ENCODE results near the gene LRIG1. TPM values are rescaled to one million over a fixed set of nuclear protein-coding genes. Genes with fewer than 3 reads are reported as not detected.

Gene LRIG1
- total and polyA plus RNA-seq, 2 of the 8 experiments (the other 6 are each of a cell fraction or from before 2014, with no cell fraction given) = 78.1 to 88.7 TPM

DNA sequence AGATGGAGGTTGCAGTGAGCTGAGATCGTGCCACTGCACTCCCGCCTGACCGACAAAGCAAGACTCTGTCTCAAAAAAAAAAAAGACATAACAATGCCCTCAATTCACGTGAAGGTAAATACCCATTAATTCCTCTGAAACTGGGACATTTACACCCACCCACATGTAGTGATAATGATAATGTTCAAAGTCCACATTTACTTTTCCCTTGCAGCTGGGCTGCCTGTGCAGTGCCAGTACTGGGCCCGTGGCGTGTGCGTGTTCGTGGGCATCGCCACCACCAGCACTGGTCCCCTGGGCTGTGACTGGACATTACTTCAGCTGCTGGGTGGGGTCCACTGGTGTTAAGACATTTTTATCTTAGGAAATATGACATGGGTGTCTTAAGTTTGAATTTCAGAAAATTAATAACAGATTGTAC lies 156.4 kb downstream of the LRIG1 start:
- no peak overlapping the region for H2BK20ac ChIP-seq (ENCODE audit: low read length)
- H4K20me1 ChIP-seq (replicated peaks in 1 of 2; ENCODE audit: control insufficient read depth in 1 of 2, insufficient read depth in 2 of 2, low read length in 2 of 2) = no peaks in the 10 kb centered on the region
- no peak overlapping the region for H3K56ac ChIP-seq (replicated peaks; ENCODE audit: insufficient read length, low read depth, low read length)
- H3K4ac ChIP-seq (replicated peaks; ENCODE audit: insufficient read length, low read depth, low read length) = no peak overlapping the region
- no peak overlapping the region for H4K5ac ChIP-seq (ENCODE audit: insufficient read length, low read depth, low read length)
- no peaks in the 10 kb centered on the region for H3K79me2 ChIP-seq (ENCODE audit: control insufficient read depth in 1 of 2, insufficient read depth in 2 of 2, low read length in 2 of 2)
- no peak overlapping the region for H2AFZ ChIP-seq (ENCODE audit: low read length)
- no peaks in the 10 kb centered on the region for H3K23me2 ChIP-seq (ENCODE audit: low read depth, low read length)
- no peak overlapping the region for H3K9ac ChIP-seq (replicated peaks in 1 of 4; ENCODE audit: extremely low read depth in 1 of 4, low read depth in 3 of 4, low read length in 3 of 4)
- FAIRE-seq = no peak
- no peak for TF ChIP-seq TAF7 (optimal IDR thresholded peaks at IDR 0.05; ENCODE audit: borderline replicate concordance, low read depth, low read length)
- no peak for TF ChIP-seq SIX5 (IDR thresholded peaks at IDR 0.05; ENCODE audit: low read depth, low read length)
- TF ChIP-seq, protein P1, sequence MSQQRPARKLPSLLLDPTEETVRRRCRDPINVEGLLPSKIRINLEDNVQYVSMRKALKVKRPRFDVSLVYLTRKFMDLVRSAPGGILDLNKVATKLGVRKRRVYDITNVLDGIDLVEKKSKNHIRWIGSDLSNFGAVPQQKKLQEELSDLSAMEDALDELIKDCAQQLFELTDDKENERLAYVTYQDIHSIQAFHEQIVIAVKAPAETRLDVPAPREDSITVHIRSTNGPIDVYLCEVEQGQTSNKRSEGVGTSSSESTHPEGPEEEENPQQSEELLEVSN (IDR thresholded peaks at IDR 0.05) = no peak
- TF ChIP-seq CTCF (IDR thresholded peaks at IDR 0.05; ENCODE audit: control extremely low read depth in 1 of 3, insufficient read depth in 1 of 3, low read depth in 1 of 3, low read length in 3 of 3) = no peak
- ChIA-PET CTCF (ENCODE audit: partially characterized antibody) (interaction anchor here (0.6 to 1.9 kb wide), 7 partner anchors 22 to 516 kb away, joined by 3 to 5 read pairs (median 3); no protein-coding TSS in a partner anchor), POLR2A (ENCODE audit: partially characterized antibody) (no interaction called here)
- H3K27me3 ChIP-seq (replicated peaks in 1 of 4; ENCODE audit: control insufficient read depth in 3 of 4, extremely low read depth in 1 of 4, insufficient read depth in 3 of 4, low read length in 3 of 4) = no peaks in the 10 kb centered on the region
- DNase-seq (ENCODE audit: low read depth in 1 of 2, low spot score in 2 of 2) = no peak
- peaks cover 0 to 3% (median under 1%) of the 10 kb centered on the region in 4 experiments; a peak in 4 of 7 replicates for H3K4me1 ChIP-seq (replicated peaks in 1 of 4; ENCODE audit: control insufficient read depth in 3 of 4, insufficient read depth in 4 of 4, low read length in 3 of 4)
- no peak overlapping the region for H3K23ac ChIP-seq (ENCODE audit: insufficient read length)
- no peaks in the 10 kb centered on the region for H3K79me1 ChIP-seq (ENCODE audit: low read depth, low read length)
- H3K4me3 ChIP-seq (ENCODE audit: extremely low read depth in 1 of 4, insufficient read depth in 2 of 4, low read depth in 3 of 4, low read length in 4 of 4) = no peak overlapping the region
- no peak overlapping the region for H4K91ac ChIP-seq (replicated peaks; ENCODE audit: insufficient read length, low read length)
- no peak overlapping the region for H2BK12ac ChIP-seq (ENCODE audit: low read depth, low read length)
- H3K18ac ChIP-seq (ENCODE audit: extremely low read depth, low read length) = no peak overlapping the region
- H2BK120ac ChIP-seq (replicated peaks; ENCODE audit: low read depth, low read length) = no peak overlapping the region
- no peak overlapping the region for H3K27ac ChIP-seq (ENCODE audit: low read depth, low read length)
- H3K4me2 ChIP-seq (ENCODE audit: insufficient read depth in 1 of 2, low read depth in 2 of 2, low read length in 2 of 2) = no peak overlapping the region
- no peaks in the 10 kb centered on the region for H3K9me3 ChIP-seq (ENCODE audit: insufficient read depth in 2 of 2, low read depth in 1 of 2, low read length in 1 of 2)
- H3K14ac ChIP-seq (ENCODE audit: insufficient read length) = no peak overlapping the region
- H3K36me3 ChIP-seq (ENCODE audit: control insufficient read depth in 2 of 4, insufficient read depth in 4 of 4, low read length in 3 of 4) = peaks cover 0 to 3% (median 0%) of the 10 kb centered on the region in 4 experiments; a peak in 1 of 8 replicates
- no peak overlapping the region for H2BK5ac ChIP-seq (ENCODE audit: low read depth, low read length)
- no peak overlapping the region for H2AK5ac ChIP-seq (ENCODE audit: low read depth, low read length)
- 97% methylated on average over 9 of the region's 9 CpGs; no CpG with 5 or more reads in 1 of the 2 experiments for WGBS, 2 experiments (ENCODE audit: extremely low coverage in 1 of 2, insufficient coverage in 1 of 2, insufficient read length in 1 of 2, insufficient replicate concordance in 2 of 2, low coverage in 1 of 2, low lambda C conversion rate in 2 of 2, missing lambda C conversion rate in 1 of 2)
- no peak overlapping the region for H2BK15ac ChIP-seq (ENCODE audit: low read length)
- no peak overlapping the region for H4K8ac ChIP-seq (ENCODE audit: extremely low read depth, insufficient read depth, low read length)
